ENCODE data around the gene CD4.

- TF ChIP-seq CTCF (IDR thresholded peaks at IDR 0.05) (no peak), ZFX (IDR thresholded peaks at IDR 0.05; ENCODE audit: borderline replicate concordance) (no peak)
Observed at GRCh38 chr12:6855322-6855721, 66.0 kb downstream of the CD4 start.
